Measurements from ENCODE around the gene ANKRD17.

The ANKRD17 gene

GRCh38 chr4:73067971-73068394 is 190.6 kb downstream of the ANKRD17 start:
- no peak for TF ChIP-seq CTCF (IDR thresholded peaks at IDR 0.05; ENCODE audit: control insufficient read depth, extremely low read depth, insufficient read depth)
- peak; percentile 2 for DNase-seq (ENCODE audit: low read depth)
- H3K4me3 ChIP-seq (ENCODE audit: low read depth, low read length), result peak overlapping the region; percentile 74

- no peak for TF ChIP-seq CTCF (IDR thresholded peaks at IDR 0.05; ENCODE audit: control insufficient read depth, extremely low read depth, insufficient read depth)
- peak; percentile 49 for DNase-seq (ENCODE audit: low read depth)
- no peak overlapping the region for H3K4me3 ChIP-seq (ENCODE audit: low read depth, low read length)
Observed at GRCh38 chr4:73066928-73067327, 191.7 kb downstream of the ANKRD17 start.

- TF ChIP-seq CTCF (IDR thresholded peaks at IDR 0.05; ENCODE audit: control insufficient read depth, extremely low read depth, insufficient read depth), result no peak
Observed at GRCh38 chr4:73066445-73066844, 192.2 kb downstream of the ANKRD17 start.

GRCh38 chr4:73064536-73064935 is 194.1 kb downstream of the ANKRD17 start:
- TF ChIP-seq CTCF (IDR thresholded peaks at IDR 0.05; ENCODE audit: control insufficient read depth, extremely low read depth, insufficient read depth), result no peak
- DNase-seq (ENCODE audit: low read depth), result no peak
- H3K4me3 ChIP-seq (ENCODE audit: low read depth, low read length), result no peak overlapping the region

More at GRCh38 chr4:73066445-73066844, 192.2 kb downstream of the ANKRD17 start:
- DNase-seq (ENCODE audit: low read depth), result no peak
- no peak overlapping the region for H3K4me3 ChIP-seq (ENCODE audit: low read depth, low read length)

- H3K4me3 ChIP-seq (ENCODE audit: low read depth, low read length), result no peak overlapping the region
- TF ChIP-seq CTCF (IDR thresholded peaks at IDR 0.05; ENCODE audit: control insufficient read depth, extremely low read depth, insufficient read depth), result no peak
- DNase-seq (ENCODE audit: low read depth), result no peak
Observed at GRCh38 chr4:73055241-73055897, 203.2 kb downstream of the ANKRD17 start.

- TF ChIP-seq CTCF (IDR thresholded peaks at IDR 0.05; ENCODE audit: control insufficient read depth, extremely low read depth, insufficient read depth), result no peak
- DNase-seq (ENCODE audit: low read depth), result no peak
- no peak overlapping the region for H3K4me3 ChIP-seq (ENCODE audit: low read depth, low read length)
Observed at GRCh38 chr4:73053974-73054480, 204.6 kb downstream of the ANKRD17 start.

GRCh38 chr4:73053076-73053475 is 205.5 kb downstream of the ANKRD17 start:
- no peak for TF ChIP-seq CTCF (IDR thresholded peaks at IDR 0.05; ENCODE audit: control insufficient read depth, extremely low read depth, insufficient read depth)
- no peak overlapping the region for H3K4me3 ChIP-seq (ENCODE audit: low read depth, low read length)
- no peak for DNase-seq (ENCODE audit: low read depth)

Measured in LNCaP clone FGC (cell line).